ENCODE measurements around the gene ZNF341.
"Not testable (repeated sequence)": the region's sequence is repeated elsewhere in the genome, so short reads cannot be mapped to it uniquely, and the experiment has no call there.

ZNF341 gene

DNA sequence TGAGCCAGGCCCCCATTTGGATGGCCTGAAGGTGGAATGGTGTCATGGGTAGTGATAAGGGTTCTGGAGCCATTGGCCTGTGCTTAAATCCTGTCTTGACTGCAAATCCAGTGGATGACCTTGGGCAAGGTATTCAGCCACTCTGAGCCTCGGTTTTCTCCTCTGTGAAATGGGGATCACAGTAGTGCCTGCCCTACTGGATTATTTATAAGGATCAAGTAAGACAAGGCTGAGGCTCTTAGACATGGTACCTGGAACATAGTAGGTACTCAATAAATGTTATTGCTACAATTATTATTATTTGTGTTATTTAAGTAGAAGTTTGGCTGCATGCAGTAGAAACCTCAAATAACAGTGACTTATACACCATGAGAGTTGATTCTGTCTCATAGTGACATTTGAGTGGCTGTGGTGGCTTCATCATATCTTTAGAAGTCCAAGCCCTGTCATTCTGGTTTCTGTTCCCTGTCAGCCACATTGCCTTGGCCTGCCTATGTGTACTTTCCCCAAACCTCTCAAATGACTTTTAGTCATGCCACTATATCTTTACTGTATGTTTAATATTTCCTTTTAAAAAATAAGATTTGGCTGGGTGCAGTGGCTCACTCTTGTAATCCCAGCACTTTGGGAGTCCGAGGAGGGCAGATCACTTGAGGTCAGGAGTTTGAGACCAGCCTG lies 41.8 kb downstream of the ZNF341 start:
- no peak for DNase-seq

DNA sequence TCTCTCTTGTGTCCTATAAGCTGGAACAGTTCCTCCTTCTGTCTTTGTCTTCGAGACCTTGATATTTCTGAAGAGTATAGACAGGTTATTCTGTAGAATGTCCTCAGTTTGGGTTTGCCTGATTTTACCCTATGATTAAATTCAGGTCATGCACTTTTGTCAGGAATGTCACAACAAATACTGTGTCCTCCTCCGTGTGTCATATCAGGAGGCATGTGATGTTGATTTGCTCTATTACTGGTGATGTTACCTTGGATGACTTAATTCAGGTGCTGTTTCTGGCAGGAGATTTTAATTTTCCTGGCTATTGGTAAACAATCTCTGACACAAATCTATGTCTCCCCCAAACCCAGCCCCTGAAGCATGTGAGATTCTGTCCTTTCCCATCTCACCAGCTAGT lies 46.0 kb downstream of the ZNF341 start:
- DNase-seq: no peak

DNA sequence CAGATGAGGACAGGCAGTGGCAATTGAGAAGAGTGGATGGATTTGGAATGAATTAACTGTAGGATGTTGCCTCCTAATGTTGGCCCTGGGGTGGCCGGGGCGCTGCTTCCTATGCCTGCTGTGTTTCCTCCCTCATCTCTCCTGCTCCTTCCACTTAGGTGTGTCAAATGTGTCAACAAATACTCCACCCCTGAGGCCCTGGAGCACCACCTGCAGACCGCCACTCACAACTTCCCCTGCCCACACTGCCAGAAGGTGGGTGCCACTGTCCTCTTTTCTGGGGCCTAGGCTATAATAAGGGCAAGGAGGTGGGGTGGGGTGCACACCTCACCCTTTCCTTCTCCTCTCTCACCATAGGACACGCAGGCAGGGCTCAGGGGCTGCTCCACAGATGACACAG lies 49.3 kb downstream of the ZNF341 start:
- peak; percentile 61 for DNase-seq

DNA sequence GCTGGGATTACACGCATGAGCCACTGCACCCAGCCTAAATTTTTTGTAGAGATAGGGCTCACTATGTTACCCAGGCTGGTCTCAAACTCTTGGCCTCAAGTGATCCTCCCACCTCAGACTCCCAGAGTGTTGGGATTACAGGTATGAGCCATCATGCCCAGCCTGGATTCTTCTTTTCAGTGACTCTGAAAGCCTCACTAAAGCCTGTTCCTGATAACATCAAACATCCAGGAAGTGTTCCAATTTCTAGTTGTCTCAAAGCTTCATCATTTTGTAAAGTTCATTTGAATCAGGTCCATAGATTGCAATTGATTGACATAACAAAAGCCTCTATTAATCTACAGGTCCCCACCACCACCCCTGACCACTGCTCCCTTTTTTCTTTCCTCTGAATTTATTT lies 50.1 kb downstream of the ZNF341 start:
- no peak for DNase-seq

DNA sequence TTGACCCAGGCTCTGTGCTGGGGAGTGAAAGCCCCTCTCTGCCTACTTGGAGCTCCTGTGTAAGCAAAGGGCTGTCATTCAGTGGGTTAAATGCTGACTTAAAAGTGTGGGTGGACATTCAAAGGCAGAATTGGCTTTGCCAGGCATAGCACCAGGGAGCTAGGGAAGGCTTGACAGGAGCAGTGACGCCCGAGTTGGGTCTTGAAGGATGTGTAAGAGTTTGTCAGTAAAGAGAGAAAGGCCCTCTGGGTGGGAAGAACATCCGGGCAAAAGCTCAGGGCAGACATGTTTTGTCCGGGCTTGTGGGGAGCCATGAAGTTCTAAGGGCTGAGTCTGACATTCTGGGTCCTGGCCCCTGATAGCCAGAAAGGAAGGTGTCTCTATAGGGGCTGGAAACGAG lies 51.5 kb downstream of the ZNF341 start:
- DNase-seq: no peak

DNA sequence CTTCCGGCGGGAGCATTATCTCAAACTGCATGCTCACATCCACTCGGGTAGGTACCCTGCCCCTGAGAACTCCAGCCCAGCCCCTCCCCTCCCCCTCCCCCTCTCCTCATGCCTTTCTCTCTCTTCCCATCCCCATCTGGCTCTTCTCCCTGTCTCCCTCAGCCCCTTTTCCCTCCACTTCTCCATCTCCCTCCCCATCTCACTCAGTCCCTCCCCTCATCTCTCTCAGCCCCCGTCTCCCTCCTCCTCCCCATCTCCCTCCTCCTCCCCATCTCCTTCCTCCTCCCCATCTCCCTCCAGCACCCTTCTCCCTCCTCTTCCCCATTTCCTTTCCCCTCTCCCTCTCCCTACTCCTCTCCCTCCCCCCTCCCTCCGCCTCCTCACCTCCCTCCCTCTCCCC lies 52.0 kb downstream of the ZNF341 start:
- no peak for DNase-seq

DNA sequence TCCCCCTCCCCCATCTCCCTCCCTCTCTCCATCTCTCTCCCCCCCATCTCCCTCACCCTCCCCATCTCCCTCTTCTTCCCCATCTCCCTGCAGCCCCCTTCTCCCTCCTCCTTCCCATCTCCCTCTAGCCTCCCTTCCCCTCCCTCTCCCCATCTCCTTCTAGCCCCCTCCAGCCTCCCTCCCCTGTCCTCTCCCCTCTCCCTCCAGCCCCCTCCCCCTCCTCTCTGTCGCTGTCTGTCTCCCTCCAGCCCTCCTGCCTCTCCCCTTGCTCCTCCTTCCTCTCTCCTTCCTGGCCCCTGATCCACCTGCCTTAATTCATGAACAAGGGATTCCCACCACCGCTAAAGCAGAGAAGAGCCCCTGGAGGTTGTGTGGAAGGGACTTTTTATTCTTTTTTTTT lies 52.4 kb downstream of the ZNF341 start:
- no peak for DNase-seq

DNA sequence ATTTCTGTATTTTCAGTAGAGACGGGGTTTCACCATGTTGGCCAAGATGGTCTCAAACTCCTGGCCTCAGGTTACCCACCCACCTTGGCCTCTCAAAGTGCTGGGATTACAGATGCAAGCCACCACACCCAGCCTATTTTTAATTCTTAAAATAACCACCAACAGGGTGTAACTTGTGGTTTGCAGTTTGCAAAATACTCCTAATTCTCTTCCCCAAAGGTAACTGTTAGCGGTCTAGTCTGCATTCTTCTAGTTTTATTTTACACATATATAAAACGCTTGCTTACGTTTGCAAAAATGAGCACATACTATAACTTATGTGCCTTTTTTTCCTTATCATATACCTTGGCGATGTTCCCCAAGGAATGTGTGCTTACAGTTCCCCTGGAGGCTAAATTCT lies 53.7 kb downstream of the ZNF341 start:
- no peak for DNase-seq

DNA sequence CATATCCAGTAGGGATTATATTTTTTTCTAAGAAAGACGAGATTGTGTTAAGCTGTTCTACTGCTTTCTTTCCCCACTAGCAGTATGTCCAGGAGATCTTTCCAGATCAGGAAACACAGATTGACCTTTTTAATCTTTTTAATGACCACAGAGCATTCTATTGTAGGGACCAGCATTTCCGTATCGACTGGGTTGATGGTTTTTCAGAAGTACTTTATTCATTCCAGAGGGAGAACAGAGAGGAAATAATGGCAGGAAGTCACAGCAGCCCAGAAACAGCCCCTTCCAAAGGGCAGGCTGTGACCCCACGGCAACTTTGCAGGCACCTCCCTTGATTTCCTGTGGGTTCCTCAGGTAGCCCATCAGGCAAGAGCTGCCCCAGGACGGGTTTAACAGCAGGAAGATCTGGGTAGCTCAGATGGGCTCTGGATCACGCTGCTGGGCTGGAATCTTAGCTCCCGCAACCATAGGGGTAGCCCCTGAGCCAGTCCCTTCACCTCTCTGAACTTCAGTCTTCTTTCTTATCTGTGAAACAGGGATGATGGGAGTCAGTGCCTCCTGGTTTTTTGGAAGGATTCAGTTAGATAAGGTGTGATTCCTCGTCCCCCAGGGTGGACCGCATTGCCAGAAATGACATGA lies 55.6 kb downstream of the ZNF341 start:
- no peak for DNase-seq

DNA sequence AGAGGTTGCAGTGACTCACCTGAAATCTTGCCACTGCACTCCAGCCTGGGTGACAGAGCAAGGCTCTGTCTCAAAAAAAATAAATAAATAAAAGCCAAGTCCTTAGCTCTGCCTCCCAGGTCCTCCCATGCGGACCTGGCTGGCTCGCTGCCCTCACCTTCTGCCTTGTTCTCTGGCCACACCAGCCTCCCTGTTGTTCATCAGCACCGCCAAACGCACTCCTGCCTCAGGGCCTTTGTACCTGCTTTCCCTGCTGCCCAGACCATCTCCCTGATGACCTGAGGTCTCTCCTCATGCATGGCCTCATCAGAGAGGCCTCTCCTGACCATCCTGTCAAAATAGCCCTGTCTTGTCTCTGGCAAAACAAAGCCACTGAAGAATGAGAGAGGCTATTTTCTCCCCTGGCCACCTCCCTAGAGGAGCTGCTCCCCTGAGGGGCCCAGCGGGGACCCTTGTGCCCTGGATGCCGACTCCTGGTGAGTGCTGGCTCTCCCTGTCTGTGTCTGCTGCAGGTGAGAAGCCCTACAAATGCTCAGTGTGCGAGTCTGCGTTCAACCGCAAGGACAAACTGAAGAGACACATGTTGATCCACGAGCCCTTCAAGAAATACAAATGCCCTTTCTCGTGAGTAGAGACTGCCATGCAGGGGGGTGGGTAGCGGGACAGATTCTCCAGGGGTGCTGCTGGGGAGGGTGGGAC lies 56.7 kb downstream of the ZNF341 start:
- DNase-seq: no peak

DNA sequence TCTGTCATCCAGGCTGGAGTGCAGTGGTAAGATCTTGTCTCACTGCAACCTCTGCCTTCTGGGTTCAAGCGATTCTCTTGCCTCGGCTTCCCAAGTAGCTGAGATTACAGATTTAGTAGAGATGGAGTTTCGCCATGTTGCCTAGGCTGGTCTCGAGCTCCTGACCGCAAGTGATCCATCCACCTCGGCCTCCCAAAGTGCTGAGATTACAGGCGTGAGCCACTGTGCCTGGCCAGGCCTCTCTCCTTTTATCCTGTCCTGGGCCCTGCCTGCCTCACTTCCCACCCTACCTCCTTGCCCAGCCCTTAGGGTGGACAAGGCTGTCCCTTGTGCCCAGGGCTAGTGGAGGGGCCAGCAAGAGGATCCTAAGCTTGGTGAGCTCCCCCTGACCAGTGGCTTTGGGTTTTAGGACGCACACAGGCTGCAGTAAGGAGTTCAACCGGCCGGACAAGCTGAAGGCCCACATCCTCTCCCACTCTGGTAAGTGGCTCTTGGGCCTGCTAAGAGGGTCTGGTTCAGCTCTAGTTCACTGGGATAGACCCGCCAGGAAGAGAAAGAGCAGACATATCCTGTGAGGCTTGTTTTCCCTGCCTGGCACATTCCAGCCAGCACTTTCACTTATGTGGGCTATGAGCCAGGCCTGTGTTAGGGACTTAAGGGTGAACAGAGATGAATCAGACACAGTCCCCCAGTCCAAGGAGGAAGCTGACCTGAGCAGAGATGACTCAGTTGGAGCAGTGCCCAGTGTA lies 57.5 kb downstream of the ZNF341 start:
- DNase-seq: peak; percentile 31

DNA sequence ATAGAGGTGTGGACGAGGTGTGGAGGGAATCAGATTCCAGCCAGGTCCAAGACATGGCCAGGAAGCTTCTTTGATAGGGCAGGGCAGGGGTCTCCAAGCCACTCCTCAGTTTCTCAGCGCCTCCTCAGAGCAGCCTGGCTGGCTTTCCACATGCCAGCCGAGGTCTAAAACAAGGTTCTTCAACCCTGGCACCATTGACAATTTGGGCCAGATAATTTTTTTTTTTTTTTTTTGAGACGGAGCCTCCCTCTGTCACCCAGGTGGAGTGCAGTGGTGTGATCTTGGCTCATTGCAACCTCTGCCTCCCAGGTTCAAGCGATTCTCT lies 58.0 kb downstream of the ZNF341 start:
- DNase-seq: no peak

DNA sequence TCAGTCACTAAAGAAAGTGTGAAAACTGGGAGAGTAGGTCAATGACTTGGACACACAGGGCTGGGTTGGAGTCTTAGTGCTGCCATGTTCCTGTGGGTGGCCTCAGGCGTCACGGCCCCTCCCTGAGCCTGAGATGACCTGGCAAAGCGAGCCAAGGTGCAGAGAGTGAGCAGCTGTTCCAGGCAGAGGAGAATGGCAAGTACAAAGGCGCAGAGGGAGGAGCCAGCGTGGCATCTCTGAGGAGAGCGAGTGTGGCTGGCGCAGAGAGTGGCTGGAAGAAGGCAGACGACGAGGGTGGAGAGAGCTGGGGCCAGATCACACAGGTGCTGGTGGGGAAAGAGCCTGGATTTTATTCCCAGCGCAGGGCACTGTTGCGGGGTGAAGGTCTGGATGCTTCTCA lies 58.8 kb downstream of the ZNF341 start:
- peak; percentile 89 for DNase-seq

DNA sequence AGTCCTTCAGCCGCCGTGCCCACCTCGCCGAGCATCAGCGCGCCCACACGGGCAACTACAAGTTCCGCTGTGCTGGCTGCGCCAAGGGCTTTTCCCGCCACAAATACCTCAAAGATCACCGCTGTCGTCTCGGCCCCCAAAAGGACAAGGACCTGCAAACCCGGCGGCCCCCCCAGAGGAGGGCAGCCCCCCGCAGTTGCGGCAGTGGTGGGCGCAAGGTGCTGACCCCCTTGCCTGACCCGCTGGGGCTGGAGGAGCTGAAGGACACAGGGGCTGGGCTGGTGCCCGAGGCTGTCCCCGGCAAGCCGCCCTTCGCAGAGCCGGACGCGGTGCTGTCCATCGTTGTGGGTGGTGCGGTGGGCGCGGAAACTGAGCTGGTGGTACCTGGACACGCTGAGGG lies 59.2 kb downstream of the ZNF341 start:
- no peak for DNase-seq

DNA sequence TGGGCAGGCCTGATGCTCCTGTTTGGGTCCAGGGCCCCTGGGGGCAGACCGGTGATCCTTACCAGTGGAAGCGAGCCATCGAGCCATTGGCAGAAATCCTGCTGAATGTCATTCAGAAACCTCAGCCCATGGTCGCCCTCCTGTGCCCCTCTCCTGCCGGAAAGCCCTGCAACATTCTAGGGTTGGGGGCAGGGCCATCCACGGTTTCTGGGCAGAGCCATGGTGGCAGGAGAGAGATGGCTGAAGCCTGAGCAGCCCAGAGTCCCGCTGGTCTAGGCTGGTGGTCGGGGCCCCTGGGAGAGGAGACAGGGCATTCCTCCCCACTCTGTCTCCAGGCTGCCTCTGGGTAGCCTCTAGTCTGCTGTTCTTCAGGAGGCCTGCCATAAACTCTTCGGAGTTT lies 59.7 kb downstream of the ZNF341 start:
- DNase-seq: no peak

DNA sequence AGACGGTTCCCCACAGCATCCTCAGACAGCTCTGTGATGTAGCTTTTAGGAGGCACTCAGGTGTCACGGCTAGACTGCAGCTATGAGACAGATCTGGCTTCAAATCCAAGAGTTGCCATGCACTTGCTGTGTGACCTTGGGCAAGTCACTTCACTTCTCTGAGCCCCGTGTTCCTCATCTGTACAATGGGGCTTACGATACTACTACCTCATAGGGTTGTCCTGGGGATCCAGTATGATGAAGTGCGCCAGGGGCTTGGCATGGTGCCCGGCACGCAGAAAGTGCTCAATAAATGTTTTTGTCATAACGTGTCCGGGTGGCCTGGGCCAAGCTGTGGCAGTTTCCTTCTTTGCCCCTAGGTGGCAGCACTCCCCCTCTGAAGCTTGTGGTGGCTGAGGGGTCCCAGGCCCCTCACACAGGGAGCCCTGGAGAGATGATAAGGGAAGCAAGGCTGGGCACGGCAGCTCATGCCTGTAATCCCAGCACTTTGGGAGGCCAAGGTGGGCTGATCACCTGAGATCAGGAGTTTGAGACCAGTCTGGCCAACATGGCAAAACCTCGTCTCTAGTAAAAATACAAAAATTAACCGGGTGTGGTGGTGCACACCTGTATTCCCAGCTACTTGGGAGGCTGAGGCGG lies 60.3 kb downstream of the ZNF341 start:
- DNase-seq: no peak

DNA sequence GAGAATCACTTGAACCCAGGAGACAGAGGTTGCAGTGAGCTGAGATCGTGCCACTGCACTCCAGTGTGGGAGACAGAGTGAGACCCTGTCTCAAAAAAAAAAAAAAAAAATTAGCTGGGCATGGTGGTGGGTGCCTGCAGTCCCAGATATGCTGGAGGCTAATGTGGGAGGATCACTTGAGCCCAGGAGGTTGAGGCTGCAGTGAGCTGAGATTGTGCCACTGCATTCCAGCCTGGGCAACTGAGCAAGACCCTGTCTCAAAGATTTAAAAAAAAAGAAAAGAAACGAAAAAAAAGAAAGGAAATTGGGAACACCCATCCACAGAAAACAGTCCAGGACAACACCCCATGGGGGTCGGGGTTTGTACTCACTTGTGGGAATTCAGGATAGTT lies 60.8 kb downstream of the ZNF341 start:
- not testable (repeated sequence) for DNase-seq

DNA sequence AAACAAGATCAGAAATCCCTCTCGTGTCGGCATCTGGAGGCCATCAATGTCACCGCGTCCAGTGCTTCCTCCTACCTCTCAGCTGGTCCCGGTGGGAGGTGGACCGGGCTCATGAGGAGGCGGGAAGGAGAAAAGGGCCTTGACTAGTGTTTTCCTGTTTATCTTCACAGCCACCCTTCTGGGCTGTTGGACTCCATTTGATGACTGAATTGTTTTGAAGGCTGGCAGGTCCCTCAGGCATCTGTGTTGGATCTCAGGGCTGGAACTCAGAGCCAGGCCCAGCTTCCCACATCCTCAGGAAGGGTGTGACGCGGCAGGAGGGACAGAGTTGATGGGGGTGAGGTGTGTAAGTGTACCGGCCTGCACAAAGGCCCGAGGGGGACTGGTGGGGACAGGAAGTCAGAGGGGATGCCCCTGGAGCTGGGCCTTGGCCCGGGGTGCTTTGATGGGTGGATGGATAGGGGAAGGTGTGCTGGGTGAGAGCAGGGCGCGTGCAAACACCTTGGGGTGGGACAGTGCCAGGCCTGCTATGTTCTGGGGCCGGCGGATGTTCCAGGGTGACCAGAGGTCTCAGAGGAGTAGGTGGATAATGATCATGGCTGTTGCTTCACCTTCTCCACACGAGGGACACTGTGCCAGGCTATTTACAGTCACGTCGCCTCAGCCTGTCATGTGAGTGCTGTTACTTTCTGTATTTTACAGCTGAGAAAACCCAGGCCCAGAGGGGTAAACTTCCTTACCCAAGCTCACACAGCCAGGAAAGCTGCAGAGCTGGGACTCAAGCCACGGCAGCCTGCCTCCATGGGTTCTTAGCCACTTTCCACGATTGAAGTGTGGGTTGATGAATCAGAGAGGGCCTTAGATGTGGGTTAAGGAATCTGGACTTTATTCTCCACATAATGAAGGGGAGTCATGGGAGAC lies 61.5 kb downstream of the ZNF341 start:
- DNase-seq: no peak

DNA sequence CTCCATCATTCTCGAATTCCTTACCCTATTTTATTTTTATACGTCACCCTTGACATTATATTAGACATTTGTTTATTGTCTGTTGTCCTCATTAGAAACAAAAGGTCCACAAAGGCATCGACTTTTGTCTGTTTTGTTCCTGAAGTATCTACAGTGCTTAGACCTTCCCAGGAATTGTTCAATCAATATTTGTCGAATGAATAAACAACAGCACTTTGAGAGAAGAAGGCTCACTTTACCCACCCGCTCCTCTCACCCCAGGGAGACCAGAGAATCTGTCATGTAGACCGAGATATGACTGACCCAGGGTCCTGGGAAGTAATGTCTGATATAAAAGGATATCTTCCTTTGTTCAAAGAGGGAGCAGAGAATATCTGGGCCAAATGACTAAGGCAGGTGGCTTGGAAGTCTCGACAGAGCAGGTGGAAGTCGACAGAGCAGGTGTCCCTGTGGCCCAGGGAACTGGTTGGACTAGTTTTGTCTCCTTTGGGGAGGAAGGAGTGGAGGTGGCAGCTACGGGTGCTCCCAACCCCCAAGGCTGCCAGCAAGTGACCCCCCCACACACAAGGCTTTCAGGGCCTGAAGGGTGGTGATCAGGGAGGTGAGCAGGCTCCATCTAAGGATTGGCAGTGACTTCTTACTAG lies 64.6 kb downstream of the ZNF341 start:
- DNase-seq: peak; percentile 98

DNA sequence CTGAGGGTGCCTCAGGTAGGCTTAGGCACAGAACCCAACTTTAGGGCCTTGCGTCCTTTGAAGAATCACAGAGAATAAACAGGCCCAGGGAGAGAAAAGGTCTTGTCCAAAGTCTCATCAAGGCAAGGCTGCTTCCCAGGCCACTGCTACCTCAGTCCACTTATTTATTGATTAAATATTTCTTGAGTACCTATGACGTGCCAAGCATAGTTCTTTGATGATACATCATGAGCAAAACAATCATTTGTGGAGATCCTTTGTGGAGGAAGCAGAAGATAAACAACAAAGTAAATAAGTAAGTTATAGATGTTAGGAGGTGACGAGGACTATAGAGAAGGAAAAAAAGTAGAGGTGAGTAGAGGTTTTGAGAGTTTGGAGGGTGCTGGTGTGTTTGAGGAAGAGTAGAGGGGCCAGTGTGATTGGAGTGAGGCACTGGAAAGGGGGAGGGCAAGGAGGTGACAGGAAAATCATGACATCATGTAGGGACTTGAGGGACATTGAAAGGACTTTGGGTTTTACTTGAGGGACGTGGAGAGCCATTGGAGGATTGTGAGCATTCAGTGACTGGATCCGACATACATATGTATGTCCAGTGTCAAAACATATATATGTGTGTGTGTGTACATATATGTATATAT lies 65.2 kb downstream of the ZNF341 start:
- DNase-seq: peak; percentile 95

DNA sequence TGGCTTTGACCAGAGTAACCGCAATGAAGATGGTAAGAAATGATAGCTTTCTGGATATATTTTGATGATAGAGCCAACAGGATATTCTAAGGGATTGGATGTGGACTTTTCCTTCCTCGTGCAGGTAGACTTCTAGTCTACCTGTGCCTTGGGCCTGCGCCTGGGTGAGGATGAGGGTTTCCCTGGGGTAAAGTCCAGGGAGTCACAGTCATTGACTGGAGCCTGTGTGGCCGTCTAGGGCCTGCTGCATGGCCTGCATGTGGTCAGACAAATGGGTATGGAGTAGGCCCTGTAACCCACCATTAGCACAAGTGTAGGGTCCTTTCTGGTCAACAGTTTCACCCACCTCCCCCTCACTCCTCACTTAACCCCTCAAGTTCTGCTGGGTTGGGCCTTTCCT lies 66.6 kb downstream of the ZNF341 start:
- DNase-seq: no peak

Data from NCI-H510A treated with DMSO at 0.1 percent for 48 hours (cell line).